HUES6 (cell line): Measurements from ENCODE around the gene MPIG6B.

ENCODE experiments used
- H3K27ac ChIP-seq: 2 replicates; pipeline ENCODE4 v1.7.0; 2013; ENCODE audit warnings: low read depth, mild to moderate bottlenecking, low read length, inconsistent platforms
- H3K27me3 ChIP-seq: 2 replicates; pipeline ENCODE4 v1.6.1; 2013; ENCODE audit warnings: low read length; ENCODE audit not compliant: control insufficient read depth, insufficient read depth
- H3K36me3 ChIP-seq: 2 replicates; pipeline ENCODE4 v1.6.1; 2013; ENCODE audit warnings: low read length; ENCODE audit not compliant: control insufficient read depth, insufficient read depth
- H3K4me1 ChIP-seq: 2 replicates; pipeline ENCODE4 v1.6.1; 2013; ENCODE audit warnings: low read length; ENCODE audit not compliant: control insufficient read depth, insufficient read depth
- H3K4me3 ChIP-seq: 2 replicates; pipeline ENCODE4 v1.5.1; 2013; ENCODE audit warnings: low read depth, low read length
- H3K9ac ChIP-seq: one replicate; pipeline ENCODE4 v1.6.1; 2013; ENCODE audit warnings: mild to moderate bottlenecking, low read length
- H3K9me3 ChIP-seq: 2 replicates; pipeline ENCODE4 v1.6.1; 2013; ENCODE audit warnings: low read depth, low read length; ENCODE audit not compliant: control insufficient read depth, insufficient read depth

MPIG6B gene

GRCh38 chr6:31689249-31690110 lies 33.7 kb upstream of the MPIG6B start:
- H3K9me3 ChIP-seq: no peaks in the 10 kb centered on the region
- H3K4me1 ChIP-seq: peaks cover 7% of the 10 kb centered on the region; the same call in 1 of the 2 replicates
- no peak overlapping the region for H3K4me3 ChIP-seq
- peaks cover 69% of the 10 kb centered on the region for H3K36me3 ChIP-seq
- no peak overlapping the region for H3K9ac ChIP-seq
- no peaks in the 10 kb centered on the region for H3K27me3 ChIP-seq
- H3K27ac ChIP-seq: no peak overlapping the region

- Histone ChIP-seq H3K4me3 (no peak overlapping the region; the same call in 1 of the 2 replicates), H3K9me3 (no peaks in the 10 kb centered on the region), H3K27ac (no peak overlapping the region), H3K9ac (no peak overlapping the region), H3K27me3 (no peaks in the 10 kb centered on the region), H3K36me3 (peaks cover 76% of the 10 kb centered on the region), H3K4me1 (peaks cover 7% of the 10 kb centered on the region; the same call in 1 of the 2 replicates)
Measured at GRCh38 chr6:31690231-31691077, 32.7 kb upstream of the MPIG6B start.

GRCh38 chr6:31691078-31691463 lies 32.1 kb upstream of the MPIG6B start:
- H3K4me3 ChIP-seq: no peak overlapping the region
- H3K36me3 ChIP-seq: peaks cover 76% of the 10 kb centered on the region
- no peaks in the 10 kb centered on the region for H3K9me3 ChIP-seq
- no peaks in the 10 kb centered on the region for H3K27me3 ChIP-seq
- no peak overlapping the region for H3K9ac ChIP-seq
- peaks cover 7% of the 10 kb centered on the region; the same call in 1 of the 2 replicates for H3K4me1 ChIP-seq
- no peak overlapping the region for H3K27ac ChIP-seq

GRCh38 chr6:31691564-31692108 lies 31.5 kb upstream of the MPIG6B start:
- no peak overlapping the region for H3K4me3 ChIP-seq
- peaks cover 7% of the 10 kb centered on the region; the same call in 1 of the 2 replicates for H3K4me1 ChIP-seq
- H3K27me3 ChIP-seq: no peaks in the 10 kb centered on the region
- no peaks in the 10 kb centered on the region for H3K9me3 ChIP-seq
- peaks cover 72% of the 10 kb centered on the region for H3K36me3 ChIP-seq
- H3K27ac ChIP-seq: no peak overlapping the region
- no peak overlapping the region for H3K9ac ChIP-seq

- Histone ChIP-seq H3K9me3 (no peaks in the 10 kb centered on the region), H3K9ac (no peak overlapping the region), H3K36me3 (peaks cover 72% of the 10 kb centered on the region), H3K4me1 (peaks cover 7% of the 10 kb centered on the region; the same call in 1 of the 2 replicates), H3K27ac (no peak overlapping the region), H3K4me3 (no peak overlapping the region), H3K27me3 (no peaks in the 10 kb centered on the region)
Measured at GRCh38 chr6:31692353-31692752, 30.8 kb upstream of the MPIG6B start.

GRCh38 chr6:31692886-31693285 lies 30.3 kb upstream of the MPIG6B start:
- Histone ChIP-seq H3K27ac (no peak overlapping the region), H3K4me3 (no peak overlapping the region), H3K9me3 (no peaks in the 10 kb centered on the region), H3K27me3 (no peaks in the 10 kb centered on the region), H3K4me1 (peaks cover 7% of the 10 kb centered on the region; the same call in 1 of the 2 replicates), H3K36me3 (peaks cover 71% of the 10 kb centered on the region), H3K9ac (no peak overlapping the region)

GRCh38 chr6:31693535-31693934 lies 29.6 kb upstream of the MPIG6B start:
- Histone ChIP-seq H3K4me3 (no peak overlapping the region), H3K4me1 (peaks cover 7% of the 10 kb centered on the region; the same call in 1 of the 2 replicates), H3K27me3 (no peaks in the 10 kb centered on the region), H3K36me3 (peaks cover 64% of the 10 kb centered on the region), H3K27ac (no peak overlapping the region), H3K9ac (no peak overlapping the region), H3K9me3 (no peaks in the 10 kb centered on the region)

GRCh38 chr6:31697555-31697954 lies 25.6 kb upstream of the MPIG6B start:
- no peaks in the 10 kb centered on the region for H3K9me3 ChIP-seq
- peaks cover 7% of the 10 kb centered on the region for H3K4me1 ChIP-seq
- H3K9ac ChIP-seq: no peak overlapping the region
- no peak overlapping the region for H3K4me3 ChIP-seq
- peaks cover 39% of the 10 kb centered on the region for H3K36me3 ChIP-seq
- no peaks in the 10 kb centered on the region for H3K27me3 ChIP-seq
- H3K27ac ChIP-seq: no peak overlapping the region

- no peak overlapping the region for H3K4me3 ChIP-seq
Measured at GRCh38 chr6:31700740-31701401, 22.3 kb upstream of the MPIG6B start.

GRCh38 chr6:31701666-31702404 lies 21.3 kb upstream of the MPIG6B start:
- Histone ChIP-seq H3K27me3 (no peaks in the 10 kb centered on the region), H3K4me3 (peak overlapping the region; percentile 70), H3K36me3 (peaks cover 15% of the 10 kb centered on the region), H3K4me1 (peaks cover 7% of the 10 kb centered on the region), H3K9ac (peak overlapping the region; percentile 76), H3K9me3 (no peaks in the 10 kb centered on the region), H3K27ac (no peak overlapping the region)

More at GRCh38 chr6:31700740-31701401, 22.3 kb upstream of the MPIG6B start:
- Histone ChIP-seq H3K9me3 (no peaks in the 10 kb centered on the region), H3K27me3 (no peaks in the 10 kb centered on the region), H3K27ac (no peak overlapping the region), H3K36me3 (peaks cover 19% of the 10 kb centered on the region), H3K4me1 (peaks cover 7% of the 10 kb centered on the region), H3K9ac (no peak overlapping the region)
